Measurements from ENCODE around the gene ZNF467.

The ZNF467 gene

GRCh38 chr7:149773446-149774236 is at the start of gene ZNF467:
ZNF467 (minus strand) TSS chr7:149773588; CDS start chr7:149771032, 2,556 bp downstream.
- peak within 1 kb of the TSS; percentile 63 for H3K4me3 ChIP-seq (ENCODE audit: low read depth, low read length)

GRCh38 chr7:149822353-149822943 is 49.1 kb upstream of the ZNF467 start:
- H3K4me3 ChIP-seq (ENCODE audit: low read depth, low read length): no peak overlapping the region
- TF ChIP-seq CTCF (IDR thresholded peaks at IDR 0.05; ENCODE audit: low read depth, low read length): no peak

More at GRCh38 chr7:149773446-149774236, at the start of gene ZNF467:
- TF ChIP-seq CTCF (IDR thresholded peaks at IDR 0.05; ENCODE audit: low read depth, low read length): no peak

- no peak for TF ChIP-seq CTCF (IDR thresholded peaks at IDR 0.05; ENCODE audit: low read depth, low read length)
- H3K4me3 ChIP-seq (ENCODE audit: low read depth, low read length): no peak overlapping the region
Measured at GRCh38 chr7:149821191-149822148, 48.1 kb upstream of the ZNF467 start.

GRCh38 chr7:149820622-149821190 is 47.3 kb upstream of the ZNF467 start:
- no peak for TF ChIP-seq CTCF (IDR thresholded peaks at IDR 0.05; ENCODE audit: low read depth, low read length)
- H3K4me3 ChIP-seq (ENCODE audit: low read depth, low read length): no peak overlapping the region

GRCh38 chr7:149819961-149820340 is 46.6 kb upstream of the ZNF467 start:
- no peak for TF ChIP-seq CTCF (IDR thresholded peaks at IDR 0.05; ENCODE audit: low read depth, low read length)
- H3K4me3 ChIP-seq (ENCODE audit: low read depth, low read length): no peak overlapping the region

GRCh38 chr7:149819141-149819960 is 46.0 kb upstream of the ZNF467 start:
- TF ChIP-seq CTCF (IDR thresholded peaks at IDR 0.05; ENCODE audit: low read depth, low read length): no peak
- H3K4me3 ChIP-seq (ENCODE audit: low read depth, low read length): no peak overlapping the region
